Measurements from ENCODE around the gene ACMSD.
"Not testable (repeated sequence)": the region's sequence is repeated elsewhere in the genome, so short reads cannot be mapped to it uniquely, and the experiment has no call there.

DNA sequence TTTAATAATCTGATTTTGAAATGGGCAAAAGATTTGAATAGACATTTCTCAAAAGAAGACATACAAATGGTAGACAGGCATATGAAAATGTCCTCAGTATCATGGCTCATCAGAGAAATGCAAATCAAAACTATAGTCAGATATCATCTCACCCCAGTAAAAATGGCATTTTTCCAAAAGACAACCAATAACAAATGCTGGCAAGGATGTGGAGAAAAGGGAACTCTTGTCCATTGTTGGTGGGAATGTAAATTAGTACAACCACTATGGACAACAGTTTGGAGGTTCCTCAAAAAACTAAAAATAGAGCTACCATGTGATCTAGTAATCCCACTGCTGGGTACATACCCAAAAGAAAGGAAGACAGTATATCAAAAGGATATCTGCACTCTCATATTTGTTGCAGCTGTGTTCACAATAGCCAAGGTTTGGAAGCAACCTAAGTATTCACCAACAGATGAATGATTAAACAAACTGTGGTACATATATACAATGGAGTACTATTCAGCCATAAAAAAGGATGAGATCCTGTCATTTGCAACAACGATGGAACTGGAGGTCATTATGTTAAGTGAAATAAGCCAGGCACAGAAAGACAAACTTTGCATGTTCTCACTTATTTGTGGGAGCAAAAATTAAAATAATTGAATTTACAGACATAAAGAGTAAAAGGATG lies 69.2 kb downstream of the ACMSD start:
- TF ChIP-seq RAD21 (IDR thresholded peaks at IDR 0.05; ENCODE audit: low read length); POLR2A (IDR thresholded peaks at IDR 0.05; ENCODE audit: low read depth, low read length); FOS (IDR thresholded peaks at IDR 0.05; ENCODE audit: low read depth, low read length); MAZ (IDR thresholded peaks at IDR 0.05; ENCODE audit: borderline replicate concordance, low read depth, low read length); USF2 (IDR thresholded peaks at IDR 0.05; ENCODE audit: low read depth, low read length); RCOR1 (IDR thresholded peaks at IDR 0.05; ENCODE audit: insufficient replicate concordance, low read length): not testable (repeated sequence)
- TF ChIP-seq, protein P1, sequence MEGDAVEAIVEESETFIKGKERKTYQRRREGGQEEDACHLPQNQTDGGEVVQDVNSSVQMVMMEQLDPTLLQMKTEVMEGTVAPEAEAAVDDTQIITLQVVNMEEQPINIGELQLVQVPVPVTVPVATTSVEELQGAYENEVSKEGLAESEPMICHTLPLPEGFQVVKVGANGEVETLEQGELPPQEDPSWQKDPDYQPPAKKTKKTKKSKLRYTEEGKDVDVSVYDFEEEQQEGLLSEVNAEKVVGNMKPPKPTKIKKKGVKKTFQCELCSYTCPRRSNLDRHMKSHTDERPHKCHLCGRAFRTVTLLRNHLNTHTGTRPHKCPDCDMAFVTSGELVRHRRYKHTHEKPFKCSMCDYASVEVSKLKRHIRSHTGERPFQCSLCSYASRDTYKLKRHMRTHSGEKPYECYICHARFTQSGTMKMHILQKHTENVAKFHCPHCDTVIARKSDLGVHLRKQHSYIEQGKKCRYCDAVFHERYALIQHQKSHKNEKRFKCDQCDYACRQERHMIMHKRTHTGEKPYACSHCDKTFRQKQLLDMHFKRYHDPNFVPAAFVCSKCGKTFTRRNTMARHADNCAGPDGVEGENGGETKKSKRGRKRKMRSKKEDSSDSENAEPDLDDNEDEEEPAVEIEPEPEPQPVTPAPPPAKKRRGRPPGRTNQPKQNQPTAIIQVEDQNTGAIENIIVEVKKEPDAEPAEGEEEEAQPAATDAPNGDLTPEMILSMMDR (conservative IDR thresholded peaks at IDR 0.05; ENCODE audit: low read depth, low read length): not testable (repeated sequence)
